Spleen (tissue), 7 donors: ENCODE results near the gene LRCH3.

Source experiments
- POLR2AphosphoS5 ChIP-seq, 3 donors: sonication (generic); formaldehyde crosslinking; IDR thresholded peaks; one replicate each; pipeline ENCODE4 v1.5.1; 2017; ENCODE audit warnings: antibody characterized with exemption in 3 of 3
- TF ChIP-seq, protein P1 (sequence below), 11 experiments: fragments of 200-600 bp in 7 of 11; fragments of 450-650 bp in 4 of 11; sonication (generic) in 4 of 11; IDR thresholded peaks in 8 of 11; conservative IDR thresholded peaks in 3 of 11; 1 replicate in 7 of 11; 2 replicates in 4 of 11; pipeline versions ENCODE4 v1.4.0 to v1.8.0; 2016 to 2021; ENCODE audit warnings: antibody characterized with exemption in 11 of 11, inconsistent platforms in 4 of 11, mild to moderate bottlenecking in 1 of 11
- donor health status: DM: no; HTN: no; CAD: no; lungs with moderate emphysema.
- donor health status: DM: no; HTN: no; CAD: no.
- donor health status: DM: no; HTN: no; CAD: no.

DNA sequence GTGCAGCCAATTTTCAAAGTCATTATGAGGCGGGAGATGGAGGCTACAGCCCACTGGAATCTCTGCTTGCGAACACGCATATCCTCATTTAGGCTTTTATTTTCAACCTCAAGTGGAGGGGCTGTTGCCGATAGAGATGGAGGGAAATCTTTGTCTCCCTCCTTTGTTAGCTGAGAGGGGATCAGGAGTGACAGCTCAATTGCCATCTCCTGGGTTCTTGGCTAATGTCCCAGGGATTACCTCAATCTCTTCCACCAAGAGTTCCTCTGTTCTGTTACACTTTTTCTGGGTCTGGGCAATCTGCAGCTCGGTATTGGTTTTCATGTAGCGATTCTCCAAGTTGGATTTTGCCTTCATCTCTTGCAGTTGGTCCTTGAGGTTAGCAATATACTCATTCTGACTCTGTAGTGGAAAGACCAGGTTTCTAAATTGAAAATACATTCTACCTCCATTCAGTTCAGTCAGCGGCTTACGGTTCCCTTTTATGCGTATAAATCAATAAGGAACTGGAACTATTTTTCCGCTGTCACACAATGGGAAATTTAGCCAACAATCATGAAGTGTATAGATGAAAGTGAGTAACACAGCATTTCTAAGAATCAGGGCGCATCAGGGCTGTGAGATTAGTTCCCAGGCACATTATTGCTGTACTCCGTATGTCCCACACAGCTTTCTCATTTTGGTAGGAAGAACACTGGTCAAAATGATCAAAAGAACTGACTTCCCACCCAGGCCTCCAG, 122.8 kb downstream of the LRCH3 start:
- TF ChIP-seq POLR2AphosphoS5 (IDR thresholded peaks at IDR 0.05) = no peak
- TF ChIP-seq, protein P1, sequence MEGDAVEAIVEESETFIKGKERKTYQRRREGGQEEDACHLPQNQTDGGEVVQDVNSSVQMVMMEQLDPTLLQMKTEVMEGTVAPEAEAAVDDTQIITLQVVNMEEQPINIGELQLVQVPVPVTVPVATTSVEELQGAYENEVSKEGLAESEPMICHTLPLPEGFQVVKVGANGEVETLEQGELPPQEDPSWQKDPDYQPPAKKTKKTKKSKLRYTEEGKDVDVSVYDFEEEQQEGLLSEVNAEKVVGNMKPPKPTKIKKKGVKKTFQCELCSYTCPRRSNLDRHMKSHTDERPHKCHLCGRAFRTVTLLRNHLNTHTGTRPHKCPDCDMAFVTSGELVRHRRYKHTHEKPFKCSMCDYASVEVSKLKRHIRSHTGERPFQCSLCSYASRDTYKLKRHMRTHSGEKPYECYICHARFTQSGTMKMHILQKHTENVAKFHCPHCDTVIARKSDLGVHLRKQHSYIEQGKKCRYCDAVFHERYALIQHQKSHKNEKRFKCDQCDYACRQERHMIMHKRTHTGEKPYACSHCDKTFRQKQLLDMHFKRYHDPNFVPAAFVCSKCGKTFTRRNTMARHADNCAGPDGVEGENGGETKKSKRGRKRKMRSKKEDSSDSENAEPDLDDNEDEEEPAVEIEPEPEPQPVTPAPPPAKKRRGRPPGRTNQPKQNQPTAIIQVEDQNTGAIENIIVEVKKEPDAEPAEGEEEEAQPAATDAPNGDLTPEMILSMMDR (IDR thresholded peaks at IDR 0.05 in 8 of 11, conservative IDR thresholded peaks at IDR 0.05 in 3 of 11) = no peak
